Type B pancreatic cell (in vitro differentiated cells): ENCODE measurements around the gene MEN1. TPM values are rescaled to one million over a fixed set of nuclear protein-coding genes. Genes with fewer than 3 reads are reported as not detected.

Experiments used
- DNase-seq: peaks from one replicate; pipeline ENCODE4 v3.0.0; 2021; ENCODE audit warnings: mixed read lengths; ENCODE audit not compliant: unreplicated experiment; ENCODE audit errors: extremely low spot score
- H3K27ac Mint-ChIP-seq: 2 replicates; pipeline ENCODE4 v1.8.0; 2021; ENCODE audit warnings: mild to moderate bottlenecking, mixed read lengths
- H3K27me3 Mint-ChIP-seq: 2 replicates; pipeline ENCODE4 v1.8.0; 2021; ENCODE audit warnings: mixed read lengths
- H3K36me3 Mint-ChIP-seq: 2 replicates; pipeline ENCODE4 v1.8.0; 2021; ENCODE audit warnings: mixed read lengths
- H3K4me1 Mint-ChIP-seq: one replicate; pipeline ENCODE4 v1.8.0; 2021; ENCODE audit warnings: mixed read lengths; ENCODE audit not compliant: unreplicated experiment
- H3K4me3 Mint-ChIP-seq: 2 replicates; pipeline ENCODE4 v1.8.0; 2021; ENCODE audit warnings: mild to moderate bottlenecking, mixed read lengths
- H3K9me3 Mint-ChIP-seq: 2 replicates; pipeline ENCODE4 v1.8.0; 2021; ENCODE audit warnings: mixed read lengths
- CTCF ChIP-seq: fragments of 200-600 bp; sonication (generic); conservative IDR thresholded peaks from 2 replicates; pipeline ENCODE4 v1.5.0; 2021; ENCODE audit warnings: antibody characterized with exemption, mild to moderate bottlenecking
- total RNA-seq: library from RNA; stranded (reverse); gene quantifications from 2 replicates; pipeline ENCODE4 v1.2.1, GENCODE V29; 2021; ENCODE audit warnings: low replicate concordance

The MEN1 gene
- total RNA-seq, 1 donor from 2014 or later: 50.6 TPM

GRCh38 chr11:64793271-64794160 lies 16.8 kb downstream of the MEN1 start:
- no peak for DNase-seq
- no peaks in the 10 kb centered on the region for H3K27me3 Mint-ChIP-seq
- no peak overlapping the region for H3K27ac Mint-ChIP-seq
- no peaks in the 10 kb centered on the region for H3K36me3 Mint-ChIP-seq
- no peaks in the 10 kb centered on the region for H3K4me1 Mint-ChIP-seq
- H3K4me3 Mint-ChIP-seq: no peak overlapping the region
- no peak for TF ChIP-seq CTCF
- no peaks in the 10 kb centered on the region for H3K9me3 Mint-ChIP-seq

GRCh38 chr11:64792482-64792881 lies 17.9 kb downstream of the MEN1 start:
- no peak for DNase-seq
- no peak for TF ChIP-seq CTCF
- Mint-ChIP-seq H3K9me3 (no peaks in the 10 kb centered on the region), H3K36me3 (no peaks in the 10 kb centered on the region), H3K27ac (no peak overlapping the region), H3K4me3 (no peak overlapping the region), H3K4me1 (no peaks in the 10 kb centered on the region), H3K27me3 (no peaks in the 10 kb centered on the region)

- H3K36me3 Mint-ChIP-seq: no peaks in the 10 kb centered on the region
- no peaks in the 10 kb centered on the region for H3K27me3 Mint-ChIP-seq
- no peak for DNase-seq
- H3K4me3 Mint-ChIP-seq: no peak overlapping the region
- no peak overlapping the region for H3K27ac Mint-ChIP-seq
- no peak for TF ChIP-seq CTCF
- no peaks in the 10 kb centered on the region for H3K4me1 Mint-ChIP-seq
- no peaks in the 10 kb centered on the region for H3K9me3 Mint-ChIP-seq
Measured at GRCh38 chr11:64791781-64792291, 18.5 kb downstream of the MEN1 start.

- DNase-seq: no peak
- TF ChIP-seq CTCF: no peak
- no peak overlapping the region for H3K4me3 Mint-ChIP-seq
- no peaks in the 10 kb centered on the region for H3K4me1 Mint-ChIP-seq
- no peaks in the 10 kb centered on the region for H3K36me3 Mint-ChIP-seq
- no peaks in the 10 kb centered on the region for H3K9me3 Mint-ChIP-seq
- H3K27me3 Mint-ChIP-seq: no peaks in the 10 kb centered on the region
- no peak overlapping the region for H3K27ac Mint-ChIP-seq
Measured at GRCh38 chr11:64790205-64791095, 19.9 kb downstream of the MEN1 start.

- TF ChIP-seq CTCF: no peak
- no peaks in the 10 kb centered on the region for H3K27me3 Mint-ChIP-seq
- H3K9me3 Mint-ChIP-seq: no peaks in the 10 kb centered on the region
- DNase-seq: no peak
- H3K36me3 Mint-ChIP-seq: peaks cover 3% of the 10 kb centered on the region
- H3K4me3 Mint-ChIP-seq: no peak overlapping the region
- H3K27ac Mint-ChIP-seq: no peak overlapping the region
- no peaks in the 10 kb centered on the region for H3K4me1 Mint-ChIP-seq
Measured at GRCh38 chr11:64789331-64790204, 20.8 kb downstream of the MEN1 start.
